CD4-positive, alpha-beta T cell treated with Interferon gamma for 1 hour (primary cell): Measurements from ENCODE around the gene KLHL21.

ENCODE experiments used
- DNase-seq: peaks from one replicate; pipeline ENCODE4 v3.0.0-alpha.2; 2020

Gene KLHL21

DNA sequence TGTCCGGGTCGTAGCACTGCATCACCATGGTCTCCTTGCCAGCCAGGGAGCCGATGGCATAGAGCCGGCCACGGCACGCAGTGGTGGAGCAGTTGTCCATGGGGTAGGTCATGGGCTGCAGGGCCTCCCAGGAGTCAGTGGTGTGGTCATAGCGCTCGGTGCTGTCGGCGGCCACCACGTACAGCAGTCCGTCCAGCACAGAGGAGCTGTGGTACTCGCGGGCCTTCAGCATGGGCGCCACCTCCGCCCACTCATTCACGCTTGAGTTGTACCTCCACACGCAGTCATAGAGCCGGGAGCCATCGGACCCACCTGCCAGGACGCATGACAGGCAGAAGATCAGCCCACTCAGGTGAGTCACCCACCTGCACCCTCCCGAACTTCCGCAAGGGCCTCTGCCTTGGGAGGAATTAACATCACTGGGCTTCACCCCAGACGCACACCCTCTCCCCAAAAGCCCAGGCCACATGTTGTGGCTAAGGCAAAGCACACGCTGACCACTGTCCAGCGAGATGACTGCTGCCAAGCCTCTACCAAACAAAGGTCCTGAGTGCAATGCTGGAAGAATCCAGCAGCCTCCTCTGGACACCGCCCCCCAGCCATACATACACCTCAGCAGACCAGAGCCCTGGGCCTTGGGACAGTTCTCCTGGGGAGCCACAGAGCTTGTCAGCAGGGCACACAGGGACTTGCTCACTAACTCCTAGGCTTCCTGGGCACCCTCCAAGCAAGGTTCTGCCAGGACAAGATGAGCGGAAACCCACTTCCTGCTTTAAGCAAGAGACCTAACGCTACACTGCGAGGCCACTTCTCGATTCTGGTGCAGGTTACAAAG, 3.3 kb downstream of the KLHL21 start:
- DNase-seq = peak; percentile 41

DNA sequence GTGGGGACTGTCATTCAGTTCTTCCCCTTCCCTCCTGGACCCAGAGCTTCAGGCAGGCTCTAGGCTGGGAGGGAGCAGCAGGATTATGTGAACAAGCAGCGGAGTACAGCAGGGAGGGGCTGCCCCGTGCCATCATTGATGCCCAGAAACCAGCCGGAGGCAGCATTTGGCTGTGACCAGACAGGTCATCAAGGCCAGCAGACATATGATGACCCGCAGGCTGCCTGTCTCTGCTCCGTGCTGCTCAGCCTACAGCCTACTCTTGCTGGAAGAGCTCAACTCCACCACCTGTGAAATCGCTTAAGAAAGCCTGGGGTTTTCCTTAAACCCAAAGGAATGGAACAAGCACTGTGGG, 4.9 kb downstream of the KLHL21 start:
- no peak for DNase-seq

DNA sequence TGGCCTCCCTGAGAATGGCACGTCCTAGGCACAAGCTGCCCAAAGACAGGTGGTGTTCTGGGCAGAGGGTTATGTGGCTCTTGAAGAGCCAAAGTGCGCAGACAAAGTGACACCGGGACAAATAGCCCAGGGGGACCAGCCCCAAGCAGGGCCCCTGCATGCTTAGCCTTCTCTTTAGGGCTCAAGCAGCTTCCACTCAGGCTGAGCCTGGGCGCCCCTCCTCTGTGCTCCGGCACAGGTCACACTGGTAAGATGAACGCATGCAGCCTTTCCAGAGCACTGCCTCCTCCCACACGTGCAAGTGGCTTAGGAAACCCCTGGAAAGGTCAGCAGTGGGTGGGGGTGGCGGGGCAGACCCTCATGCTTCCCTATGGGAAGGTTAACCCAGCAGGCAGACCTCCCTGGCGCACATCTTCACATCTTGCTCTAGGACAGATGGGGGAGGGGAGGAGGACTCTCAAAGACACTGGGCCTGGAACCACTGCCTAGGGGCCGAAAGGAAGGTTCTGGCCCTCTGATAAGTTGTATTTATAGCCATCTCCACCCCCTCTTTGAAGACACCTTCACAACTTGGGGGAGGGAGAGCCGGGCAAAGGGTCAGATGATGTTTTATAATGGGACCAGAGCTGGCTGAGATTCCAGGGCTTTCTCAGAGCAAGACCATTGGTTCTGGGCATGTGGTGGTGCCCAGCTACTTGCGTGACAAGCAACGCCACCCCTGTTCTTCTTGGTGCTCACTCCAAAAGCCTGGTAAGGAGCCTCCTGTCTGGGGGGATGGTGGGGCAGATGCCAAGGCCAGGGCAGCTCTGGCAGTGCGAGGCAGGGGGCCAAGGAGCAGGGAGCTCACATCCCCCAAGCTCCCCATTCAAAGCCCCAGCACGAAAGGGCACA, 5.5 kb downstream of the KLHL21 start:
- no peak for DNase-seq

DNA sequence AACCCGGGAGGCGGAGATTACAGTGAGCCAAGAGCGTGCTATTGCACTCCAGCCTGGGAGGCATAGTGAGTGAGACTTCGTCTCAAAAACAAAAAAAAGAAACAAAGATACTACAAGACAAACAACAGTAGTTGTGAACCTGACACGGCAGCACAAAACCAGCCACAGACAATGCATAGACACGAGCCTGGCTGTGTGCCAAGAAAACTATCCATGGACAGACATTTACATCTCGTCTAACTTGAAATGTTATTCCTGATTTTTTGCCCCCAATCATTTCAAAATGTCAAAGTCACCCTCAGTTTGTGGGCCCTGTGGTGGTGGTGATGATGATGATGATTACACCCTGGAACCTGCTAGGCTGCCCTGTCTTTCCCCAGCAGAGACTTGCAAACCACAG, 6.3 kb downstream of the KLHL21 start:
- DNase-seq = no peak

DNA sequence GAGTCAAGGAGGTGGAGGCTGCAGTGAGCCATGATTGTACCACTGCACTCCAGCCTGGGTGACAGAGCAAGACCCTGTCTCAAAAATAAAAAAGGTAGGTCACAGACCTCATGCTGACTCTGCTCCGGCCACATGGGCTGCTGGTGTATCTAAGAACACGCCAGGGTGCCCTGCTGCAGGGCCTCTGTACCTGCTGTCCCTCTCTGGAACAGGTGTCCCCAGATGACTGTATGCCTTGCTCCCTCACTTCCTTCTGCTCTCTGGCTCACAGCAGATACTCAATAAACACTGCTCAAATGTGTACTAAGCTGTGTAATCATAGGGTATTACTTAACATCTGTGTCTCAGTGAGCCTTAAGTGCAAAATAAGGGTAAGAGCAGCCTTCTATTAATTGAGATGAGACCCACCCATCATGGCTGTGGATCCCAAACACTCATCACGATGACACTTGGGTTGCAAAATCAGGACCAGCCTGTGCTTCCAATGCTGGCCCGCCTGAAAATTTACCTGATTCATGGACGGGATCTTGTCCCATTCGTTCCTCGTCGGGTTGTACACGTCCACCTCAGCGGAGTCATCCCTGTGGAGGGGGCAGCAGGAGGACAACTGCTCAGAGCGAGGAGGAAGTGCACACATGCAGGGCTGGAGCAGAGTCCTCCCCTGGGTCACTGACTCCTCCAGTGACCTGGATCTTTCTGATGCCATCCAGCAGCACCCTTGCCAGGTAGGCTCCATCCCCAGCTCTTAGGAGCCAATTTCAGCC, 7.5 kb downstream of the KLHL21 start:
- DNase-seq = no peak

DNA sequence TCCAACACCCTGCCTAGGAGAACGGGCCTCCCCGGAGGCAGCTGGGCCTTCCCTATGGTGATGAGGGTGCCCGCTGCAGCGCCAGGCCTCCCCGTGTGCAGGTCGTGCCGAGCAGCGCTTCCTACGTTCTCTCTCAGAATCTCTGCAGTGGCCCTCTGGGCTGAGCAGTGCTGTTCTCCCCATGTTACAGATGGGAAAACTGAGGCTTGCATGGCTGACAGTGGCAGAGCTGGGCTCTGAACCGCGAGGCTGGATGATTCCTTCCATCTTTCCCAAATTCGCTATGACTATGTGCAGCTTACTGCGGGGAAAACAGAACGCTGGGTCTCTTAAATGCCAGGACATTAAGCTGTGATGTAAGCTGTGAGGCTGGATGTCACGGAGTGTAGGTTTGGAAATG, 8.9 kb downstream of the KLHL21 start:
- DNase-seq = no peak

DNA sequence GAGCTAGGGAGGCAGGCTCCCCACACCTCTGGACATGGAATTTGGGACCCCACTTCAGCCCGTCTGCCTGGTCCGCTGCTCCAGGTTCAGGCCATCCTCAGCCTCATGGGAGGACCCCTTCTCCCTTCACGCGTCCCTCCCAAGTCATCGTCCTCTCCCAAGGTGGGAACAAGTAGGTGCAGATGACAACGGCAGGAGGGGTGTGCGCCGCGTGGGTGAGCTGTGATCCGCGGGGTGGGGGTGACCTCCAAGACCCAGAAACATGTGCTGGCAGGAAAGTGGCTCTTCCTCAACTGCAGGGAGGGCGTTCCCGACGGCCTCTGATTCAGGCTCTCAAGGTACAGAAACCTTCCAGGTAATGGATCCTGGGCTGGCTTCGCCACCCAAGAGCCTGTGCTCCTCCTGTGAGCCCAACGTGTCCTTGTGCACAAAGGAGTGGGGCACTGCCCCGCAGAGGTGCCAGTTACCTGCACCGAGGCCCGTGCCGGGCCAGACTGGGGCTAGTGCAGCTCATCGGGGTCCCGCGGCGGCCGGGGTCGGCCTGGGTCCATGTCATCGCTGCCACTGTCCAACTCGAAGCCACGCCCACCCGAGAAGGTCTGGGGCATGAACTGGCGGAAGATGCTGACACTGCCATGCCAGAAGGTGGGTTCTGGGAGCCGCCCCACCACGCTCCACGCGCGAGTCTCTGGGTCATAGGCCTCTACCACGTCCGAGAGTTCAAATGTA, 9.6 kb downstream of the KLHL21 start:
- no peak for DNase-seq

DNA sequence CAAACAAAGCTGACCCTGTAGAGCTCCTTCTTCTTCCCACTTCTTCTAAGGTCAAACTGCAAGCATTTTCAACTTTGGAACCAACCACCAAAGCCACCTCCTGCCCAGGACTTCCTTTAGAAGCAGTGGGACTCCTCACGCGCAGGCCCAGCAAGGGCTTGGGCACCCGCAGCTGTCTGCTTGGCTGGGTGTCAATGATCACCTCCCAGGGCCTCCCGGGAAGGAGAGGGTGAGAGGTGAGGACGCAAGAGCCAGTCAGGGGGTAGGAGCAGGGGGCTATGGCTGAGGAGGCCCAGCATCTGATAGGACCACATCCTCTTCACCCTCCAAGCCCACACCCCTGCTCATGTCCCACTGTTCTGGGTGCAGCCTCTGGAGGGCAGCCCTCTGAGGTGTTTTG, 10.2 kb downstream of the KLHL21 start:
- DNase-seq = no peak

DNA sequence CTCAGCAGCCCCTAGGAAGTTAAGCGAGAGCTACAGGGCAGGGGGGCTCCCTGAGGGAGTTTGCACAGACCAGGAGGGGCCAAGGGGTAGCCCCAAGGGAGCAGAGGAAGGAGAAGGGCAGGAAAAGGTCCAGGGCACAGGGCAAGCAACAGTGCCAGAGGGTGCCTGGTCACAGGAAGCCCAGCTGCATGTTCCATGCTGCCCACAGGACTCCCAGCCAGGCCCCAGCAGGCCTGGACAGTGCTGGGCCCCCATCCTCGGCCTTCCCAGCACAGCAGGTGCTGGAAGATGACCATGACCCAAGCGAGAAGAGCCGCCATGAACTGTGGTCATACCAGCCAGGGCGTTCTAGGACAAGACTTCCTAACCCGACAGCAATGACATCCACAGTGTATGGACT, 11.0 kb downstream of the KLHL21 start:
- no peak for DNase-seq

DNA sequence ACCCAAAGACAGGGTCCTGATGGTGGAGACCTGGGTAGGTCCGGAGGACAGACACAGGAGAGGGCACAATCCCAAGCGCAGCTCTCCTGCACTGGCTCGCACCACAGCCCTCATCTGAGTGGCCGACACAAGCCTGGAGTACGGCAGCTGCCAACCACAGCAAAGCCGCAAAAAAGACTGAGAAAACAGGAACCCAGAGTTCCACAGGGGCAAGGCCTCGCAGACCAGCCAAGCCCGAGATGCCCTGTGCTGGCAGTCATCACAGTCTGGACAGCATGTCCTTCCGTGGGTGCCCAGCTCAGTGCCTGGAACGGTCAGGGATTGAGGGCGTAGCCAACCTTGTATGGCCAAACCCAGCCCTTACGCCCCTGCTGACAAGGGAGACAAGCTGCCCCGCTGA, 11.4 kb downstream of the KLHL21 start:
- DNase-seq = no peak

DNA sequence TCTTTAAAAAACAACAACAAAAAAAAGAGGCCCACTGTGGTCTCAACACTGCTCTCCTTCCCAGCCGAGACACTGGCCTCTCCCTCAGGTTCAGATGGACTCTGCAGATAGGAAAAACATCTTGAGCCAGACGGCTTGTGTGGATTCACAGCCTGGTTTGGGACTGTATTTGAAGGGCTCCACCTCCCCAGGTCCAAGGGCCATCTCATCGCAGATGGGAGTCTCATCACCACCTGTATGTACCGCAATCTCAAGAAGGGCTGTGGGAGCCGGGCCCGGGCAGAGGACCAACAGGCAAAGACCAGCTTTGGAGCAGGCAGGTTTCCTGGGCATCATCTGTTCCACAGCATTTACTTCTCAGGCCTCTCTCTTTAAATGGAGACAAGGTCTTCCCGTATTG, 12.6 kb downstream of the KLHL21 start:
- DNase-seq = no peak

DNA sequence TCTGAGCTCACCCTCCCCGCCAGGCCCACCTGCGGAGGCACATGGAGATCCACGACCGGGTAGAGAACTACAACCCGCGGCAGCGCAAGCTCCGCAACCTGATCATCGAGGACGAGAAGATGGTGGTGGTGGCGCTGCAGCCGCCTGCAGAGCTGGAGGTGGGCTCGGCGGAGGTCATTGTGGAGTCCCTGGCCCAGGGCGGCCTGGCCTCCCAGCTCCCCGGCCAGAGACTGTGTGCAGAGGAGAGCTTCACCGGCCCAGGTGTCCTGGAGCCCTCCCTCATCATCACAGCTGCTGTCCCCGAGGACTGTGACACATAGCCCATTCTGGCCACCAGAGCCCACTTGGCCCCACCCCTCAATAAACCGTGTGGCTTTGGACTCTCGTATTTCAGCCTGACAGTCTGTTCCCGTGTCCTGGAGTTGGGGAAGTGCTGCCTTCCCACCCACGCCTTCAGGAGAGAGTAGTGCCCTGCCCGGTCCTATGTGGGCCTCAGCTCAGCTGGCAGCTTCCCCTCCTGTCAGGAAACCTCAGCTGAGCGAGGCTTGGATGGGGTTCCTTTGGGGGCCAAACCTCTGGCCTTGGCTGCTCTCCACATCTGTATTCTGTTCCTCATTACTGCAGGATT, 13.7 kb downstream of the KLHL21 start:
- DNase-seq = no peak

DNA sequence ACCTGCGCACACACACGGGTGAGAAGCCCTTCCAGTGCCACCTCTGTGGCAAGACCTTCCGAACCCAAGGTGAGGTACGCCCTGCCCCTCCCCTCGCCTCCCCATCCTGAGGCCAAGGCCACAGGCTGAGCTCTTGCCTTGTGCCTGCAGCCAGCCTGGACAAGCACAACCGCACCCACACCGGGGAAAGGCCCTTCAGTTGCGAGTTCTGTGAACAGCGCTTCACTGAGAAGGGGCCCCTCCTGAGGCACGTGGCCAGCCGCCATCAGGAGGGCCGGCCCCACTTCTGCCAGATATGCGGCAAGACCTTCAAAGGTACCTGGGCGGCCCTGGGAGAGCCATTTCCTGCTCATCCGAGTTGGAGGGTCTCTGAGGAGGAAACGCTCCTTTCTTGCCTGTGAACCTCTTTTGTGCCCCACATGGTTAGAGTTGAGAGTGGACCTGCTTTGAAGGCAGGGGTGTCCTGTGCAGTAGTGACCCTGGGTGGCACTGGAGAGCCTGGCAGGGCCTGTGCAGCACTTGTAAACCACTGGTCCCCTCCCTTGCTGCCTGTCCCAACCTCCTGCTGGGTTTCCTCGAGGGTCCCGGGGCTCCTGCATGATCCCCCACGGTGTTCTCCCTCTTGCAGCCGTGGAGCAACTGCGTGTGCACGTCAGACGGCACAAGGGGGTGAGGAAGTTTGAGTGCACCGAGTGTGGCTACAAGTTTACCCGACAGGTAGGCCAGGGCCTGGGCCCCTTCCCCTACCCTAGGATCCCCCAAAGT, 14.4 kb downstream of the KLHL21 start:
- DNase-seq = no peak

DNA sequence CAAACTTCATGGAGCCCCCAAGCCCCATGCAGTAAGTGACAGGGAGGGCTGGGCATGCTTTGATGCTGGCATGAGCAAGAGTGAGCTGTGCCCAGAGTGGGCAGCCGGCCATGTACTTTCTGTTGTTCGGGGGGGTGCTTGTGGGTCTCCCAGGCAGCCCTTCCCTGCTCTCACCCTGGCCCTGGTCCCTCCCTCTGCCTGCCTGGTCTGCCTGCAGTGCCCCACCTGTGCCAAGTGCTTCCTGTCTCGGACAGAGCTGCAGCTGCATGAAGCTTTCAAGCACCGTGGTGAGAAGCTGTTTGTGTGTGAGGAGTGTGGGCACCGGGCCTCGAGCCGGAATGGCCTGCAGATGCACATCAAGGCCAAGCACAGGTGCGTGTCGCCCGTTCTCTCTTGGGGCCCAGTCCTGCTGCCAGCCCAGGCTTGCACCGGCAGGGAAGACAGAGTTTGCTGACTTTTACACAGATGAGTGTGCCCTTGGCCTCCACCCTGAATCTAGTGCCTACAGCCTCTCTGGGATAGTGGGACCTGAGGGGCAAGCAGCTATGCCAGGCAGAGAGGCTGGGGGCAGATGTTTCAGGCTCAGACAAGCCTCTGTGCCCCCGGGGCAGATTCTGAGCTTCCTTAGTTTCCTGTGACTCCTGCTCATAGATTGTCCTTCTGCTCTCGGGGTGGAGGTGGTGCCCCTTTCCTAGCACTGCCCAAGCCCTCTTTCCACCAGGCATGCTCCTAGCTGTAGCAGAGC, 15.2 kb downstream of the KLHL21 start:
- no peak for DNase-seq

DNA sequence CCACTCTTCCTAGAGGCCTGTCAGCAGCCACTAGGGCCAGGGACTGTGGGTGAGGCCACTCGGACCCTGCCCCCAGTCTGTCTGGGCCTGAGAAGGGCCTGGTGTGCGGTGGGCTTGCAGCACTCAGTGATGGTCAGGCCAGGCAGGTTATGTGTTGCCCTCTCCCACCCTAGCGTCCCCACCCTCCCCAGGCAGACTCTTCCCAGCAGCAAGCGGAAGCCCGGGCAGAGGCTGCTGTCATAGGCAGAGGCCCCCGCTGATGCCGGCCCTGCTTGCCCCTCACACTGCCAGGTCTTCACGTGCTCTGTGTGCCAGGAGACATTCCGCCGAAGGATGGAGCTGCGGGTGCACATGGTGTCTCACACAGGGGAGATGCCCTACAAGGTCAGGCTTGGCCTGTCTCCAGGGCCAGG, 16.3 kb downstream of the KLHL21 start:
- DNase-seq = no peak

DNA sequence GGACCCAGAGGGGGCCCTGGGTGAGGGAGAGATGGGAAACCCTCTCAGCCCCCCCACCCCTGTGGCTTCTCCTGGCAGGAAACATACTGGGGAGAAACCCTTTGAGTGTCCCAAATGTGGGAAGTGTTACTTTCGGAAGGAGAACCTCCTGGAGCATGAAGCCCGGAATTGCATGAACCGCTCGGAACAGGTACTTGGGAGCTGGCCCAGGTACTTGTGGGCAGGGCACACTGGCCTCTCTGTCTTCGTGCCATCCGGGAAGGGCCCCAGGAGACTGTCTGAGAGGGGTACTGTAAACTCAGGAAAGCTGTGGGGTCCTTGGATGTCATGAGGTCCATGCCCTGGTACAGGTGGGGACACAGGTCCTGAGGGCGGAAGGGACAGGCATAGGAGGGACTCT, 16.8 kb downstream of the KLHL21 start:
- no peak for DNase-seq

DNA sequence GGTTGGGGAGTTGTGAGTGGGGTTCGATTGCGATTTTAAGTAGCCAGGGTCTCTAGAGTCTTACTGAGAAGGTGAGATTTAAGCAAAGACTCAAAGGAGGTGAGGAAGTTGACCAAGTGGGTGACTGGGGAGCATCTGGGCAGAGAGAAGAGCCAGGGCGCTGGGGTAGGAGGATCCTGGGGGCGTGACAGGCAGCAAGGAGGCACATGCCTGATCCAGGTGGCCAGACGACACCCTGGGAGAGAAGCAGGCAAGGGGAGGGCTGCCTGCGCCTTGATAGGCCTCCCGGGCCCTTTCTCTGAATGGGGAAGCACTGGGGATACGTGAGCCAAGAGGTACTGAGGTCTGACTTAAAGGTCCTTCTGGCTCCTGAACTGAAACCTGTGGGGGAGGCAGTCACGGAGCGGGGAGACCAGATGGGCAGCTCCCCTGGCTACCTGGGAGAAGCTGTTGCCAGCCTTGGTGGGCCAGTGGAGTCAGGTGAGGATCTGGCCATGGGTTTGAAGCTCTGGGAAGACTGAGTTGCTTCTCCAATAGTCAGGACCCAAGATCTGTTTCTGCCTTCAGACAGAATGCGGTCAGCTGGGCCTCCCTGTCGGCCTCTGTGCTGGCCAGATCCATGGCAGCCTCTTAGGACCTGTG, 17.5 kb downstream of the KLHL21 start:
- DNase-seq = no peak

DNA sequence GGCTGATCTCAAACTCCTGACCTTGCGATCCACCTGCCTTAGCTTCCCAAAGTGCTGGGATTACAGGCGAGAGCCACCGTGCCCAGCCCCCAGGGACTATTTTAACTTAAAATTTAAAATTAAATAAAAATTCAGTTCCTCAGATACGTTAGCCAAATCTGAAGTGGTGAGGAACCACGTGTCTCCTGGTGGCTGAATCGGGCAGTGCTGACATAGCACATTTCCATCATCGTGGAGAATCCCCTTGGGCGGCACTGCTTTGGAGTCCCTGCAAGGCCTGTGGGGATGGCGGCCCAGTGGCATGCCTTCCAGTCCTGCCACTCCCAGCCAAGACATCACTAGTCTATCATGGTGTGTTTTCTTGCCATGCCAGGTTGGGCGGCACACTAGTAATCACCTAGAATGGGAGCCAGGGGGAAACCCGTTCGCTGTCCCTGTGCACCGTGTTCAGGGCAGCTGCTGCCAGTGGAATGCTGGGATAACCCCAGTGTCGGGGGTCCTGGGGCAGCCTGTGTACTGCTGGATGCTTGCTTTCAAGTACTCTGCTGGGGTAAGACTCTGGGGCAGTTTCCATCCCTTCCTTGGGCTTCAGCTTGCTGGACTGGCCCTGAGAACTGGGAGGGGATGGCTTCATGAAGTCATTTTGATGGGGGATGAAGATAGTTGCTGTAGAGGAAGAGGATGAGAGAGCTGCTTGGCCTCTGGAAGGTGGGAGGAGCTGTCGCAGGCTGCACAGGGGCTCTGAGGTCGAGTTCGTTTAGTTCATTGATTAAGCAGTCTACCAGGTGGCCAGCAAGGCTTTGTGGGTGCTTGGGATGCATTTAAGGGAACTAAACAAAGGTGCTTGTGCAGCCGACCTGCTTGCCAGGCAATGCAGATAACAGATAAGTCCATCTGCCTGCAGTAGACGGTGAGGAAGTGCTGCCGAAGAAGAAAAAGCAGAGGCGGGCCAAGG, 18.3 kb downstream of the KLHL21 start:
- DNase-seq = no peak

DNA sequence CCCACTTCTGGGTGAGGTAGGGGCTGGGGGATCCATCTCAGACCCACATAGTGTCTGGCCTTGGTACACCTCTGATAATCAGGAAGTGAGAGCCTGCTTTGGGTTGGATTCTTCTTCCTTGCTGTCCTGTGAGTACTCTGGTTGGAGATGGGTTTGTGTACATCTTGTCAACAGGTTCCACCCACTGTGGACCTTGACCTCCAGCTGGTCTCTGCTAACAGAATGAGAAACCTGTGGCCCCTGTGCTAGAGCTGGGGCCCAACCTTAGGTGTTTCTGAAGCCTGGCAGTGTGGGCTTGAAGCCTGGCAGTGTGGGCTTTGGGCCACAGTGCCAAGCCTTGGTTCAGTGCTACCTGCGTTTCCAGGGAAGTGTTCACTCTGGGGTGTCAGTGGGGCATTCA, 20.3 kb downstream of the KLHL21 start:
- no peak for DNase-seq
